ENCODE measurements around the gene SPINK7.

DNA sequence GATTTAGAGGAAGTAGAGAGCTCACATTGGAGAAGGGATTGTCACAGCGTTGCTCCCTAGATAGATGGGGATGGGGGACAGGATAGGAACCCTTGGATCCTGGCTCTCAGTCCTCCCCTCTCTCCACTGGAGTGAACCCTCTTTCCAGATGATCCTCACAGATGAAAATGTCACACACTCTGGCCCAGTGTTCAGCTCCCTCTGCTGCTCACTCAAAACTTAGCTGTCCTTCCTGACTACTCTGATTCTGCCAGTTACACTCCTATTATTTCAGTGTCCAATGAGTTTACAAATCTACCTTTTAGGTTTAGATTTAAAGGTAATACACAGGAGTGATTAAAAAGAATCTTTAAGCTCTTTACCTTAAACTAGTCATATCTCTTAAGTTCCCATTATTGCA, 5.8 kb upstream of the SPINK7 start:
- TF ChIP-seq, protein P1, sequence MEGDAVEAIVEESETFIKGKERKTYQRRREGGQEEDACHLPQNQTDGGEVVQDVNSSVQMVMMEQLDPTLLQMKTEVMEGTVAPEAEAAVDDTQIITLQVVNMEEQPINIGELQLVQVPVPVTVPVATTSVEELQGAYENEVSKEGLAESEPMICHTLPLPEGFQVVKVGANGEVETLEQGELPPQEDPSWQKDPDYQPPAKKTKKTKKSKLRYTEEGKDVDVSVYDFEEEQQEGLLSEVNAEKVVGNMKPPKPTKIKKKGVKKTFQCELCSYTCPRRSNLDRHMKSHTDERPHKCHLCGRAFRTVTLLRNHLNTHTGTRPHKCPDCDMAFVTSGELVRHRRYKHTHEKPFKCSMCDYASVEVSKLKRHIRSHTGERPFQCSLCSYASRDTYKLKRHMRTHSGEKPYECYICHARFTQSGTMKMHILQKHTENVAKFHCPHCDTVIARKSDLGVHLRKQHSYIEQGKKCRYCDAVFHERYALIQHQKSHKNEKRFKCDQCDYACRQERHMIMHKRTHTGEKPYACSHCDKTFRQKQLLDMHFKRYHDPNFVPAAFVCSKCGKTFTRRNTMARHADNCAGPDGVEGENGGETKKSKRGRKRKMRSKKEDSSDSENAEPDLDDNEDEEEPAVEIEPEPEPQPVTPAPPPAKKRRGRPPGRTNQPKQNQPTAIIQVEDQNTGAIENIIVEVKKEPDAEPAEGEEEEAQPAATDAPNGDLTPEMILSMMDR (IDR thresholded peaks at IDR 0.05; ENCODE audit: insufficient read depth, low read depth, low read length), result no peak
- TF ChIP-seq EZH2 (IDR thresholded peaks at IDR 0.05; ENCODE audit: insufficient read depth, low read length), result no peak
